HG03432 (cell line): ENCODE measurements around the gene OTOS.

ENCODE experiments used
- ATAC-seq: cut with Tn5 transposase; IDR thresholded peaks from one replicate; pipeline ENCODE4 v1.9.1; 2021; ENCODE audit warnings: mild to moderate bottlenecking, moderate library complexity; ENCODE audit not compliant: unreplicated experiment

OTOS gene

GRCh38 chr2:240168041-240168440, 27.6 kb upstream of the OTOS start:
- ATAC-seq = no peak

DNA sequence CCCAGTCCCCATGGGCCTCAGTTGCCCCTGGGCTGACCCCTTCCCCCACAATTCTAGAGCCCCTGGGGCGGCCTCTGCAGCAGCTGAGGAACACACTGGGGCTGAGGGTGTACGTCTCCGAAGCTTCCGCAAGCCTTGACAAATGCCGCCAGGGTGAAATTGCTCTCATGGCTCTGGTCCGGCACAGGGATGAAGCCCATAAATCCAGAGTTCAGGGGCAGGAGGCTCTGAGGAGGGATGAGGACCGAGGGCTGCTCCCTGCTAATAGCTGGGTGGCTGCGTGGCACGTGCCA, 27.1 kb upstream of the OTOS start:
- no peak for ATAC-seq

DNA sequence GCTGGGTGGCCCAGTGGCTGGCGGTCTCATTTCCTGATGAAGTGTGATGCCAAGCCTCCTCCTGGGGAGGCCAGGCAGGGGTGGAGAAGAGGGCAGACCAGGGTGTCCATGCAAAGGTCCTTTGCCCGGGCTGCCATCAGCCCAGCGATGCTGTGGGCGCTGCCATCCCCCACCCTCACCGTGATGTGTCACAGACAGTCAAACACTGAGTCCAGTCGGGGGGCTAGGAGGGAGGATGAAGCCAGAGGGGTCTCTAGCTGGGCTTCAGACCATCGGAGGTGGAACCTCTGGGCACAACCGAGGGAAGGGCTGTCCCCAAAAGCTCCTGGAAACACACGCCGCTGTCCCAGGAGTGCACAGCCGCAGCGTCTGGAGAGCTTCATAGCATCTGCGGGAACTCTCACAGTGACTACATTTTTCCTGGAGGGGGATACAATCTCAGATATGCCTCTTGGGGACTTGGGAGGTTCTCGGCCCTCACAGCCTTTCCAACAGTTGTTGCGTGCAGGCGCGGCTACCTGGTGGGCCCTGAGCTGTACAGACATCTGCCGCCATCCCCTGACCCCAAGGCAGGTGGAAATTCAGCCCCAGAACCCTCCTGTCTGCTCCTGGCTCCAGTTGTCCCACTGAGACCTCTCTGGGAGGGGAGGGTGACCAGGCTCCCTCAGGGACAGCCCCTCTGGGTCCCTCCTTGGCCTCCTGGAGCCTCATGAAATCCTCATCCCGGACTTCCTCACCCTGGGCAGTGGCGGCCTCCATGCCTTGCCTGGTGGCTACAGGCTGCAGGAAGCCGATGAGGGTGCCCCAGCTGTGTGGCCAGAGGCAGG, 26.5 kb upstream of the OTOS start:
- ATAC-seq = no peak

GRCh38 chr2:240166191-240166590, 25.7 kb upstream of the OTOS start:
- no peak for ATAC-seq

- no peak for ATAC-seq
These were observed 25.2 kb upstream of the OTOS start for GRCh38 chr2:240165661-240166060.

DNA sequence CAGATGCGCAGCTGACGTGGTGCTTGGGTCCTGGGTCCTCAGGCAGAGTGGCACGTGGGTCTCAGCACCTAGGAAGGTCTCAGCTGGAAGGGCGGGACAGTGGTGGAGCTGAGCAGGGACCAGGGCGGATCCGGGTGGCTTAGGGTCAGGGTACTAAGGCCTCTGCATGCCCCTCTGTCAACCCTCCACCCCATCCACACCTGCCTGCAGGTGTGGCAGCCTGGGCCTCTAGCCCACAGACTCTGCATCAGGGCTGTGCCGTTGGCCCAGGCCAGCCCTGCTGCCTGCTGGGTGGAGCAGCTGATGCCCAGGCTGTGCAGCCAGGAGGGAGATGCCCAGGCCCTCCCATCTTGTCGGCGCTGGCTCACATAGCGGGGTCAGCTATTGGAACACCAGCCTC, 24.6 kb upstream of the OTOS start:
- no peak for ATAC-seq

DNA sequence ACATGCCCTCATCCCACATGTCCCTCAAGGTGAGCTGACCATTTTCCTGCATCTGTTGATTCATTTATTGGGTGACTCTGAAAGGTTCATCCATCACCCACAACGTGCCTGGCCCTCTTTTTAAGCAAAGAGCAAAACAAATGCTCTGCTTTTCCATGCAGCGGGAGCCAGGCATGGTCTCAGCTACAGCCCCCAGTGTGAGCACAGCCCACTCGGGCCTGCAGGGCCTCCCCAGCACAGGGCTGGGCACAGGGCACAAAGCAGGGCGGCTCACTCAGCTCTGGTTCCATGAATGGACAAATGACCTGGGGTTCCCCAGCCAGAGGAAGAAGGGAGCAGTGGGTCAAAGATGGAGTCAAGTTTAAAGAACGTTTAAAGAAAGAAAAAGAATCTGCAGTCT, 24.1 kb upstream of the OTOS start:
- ATAC-seq = no peak

DNA sequence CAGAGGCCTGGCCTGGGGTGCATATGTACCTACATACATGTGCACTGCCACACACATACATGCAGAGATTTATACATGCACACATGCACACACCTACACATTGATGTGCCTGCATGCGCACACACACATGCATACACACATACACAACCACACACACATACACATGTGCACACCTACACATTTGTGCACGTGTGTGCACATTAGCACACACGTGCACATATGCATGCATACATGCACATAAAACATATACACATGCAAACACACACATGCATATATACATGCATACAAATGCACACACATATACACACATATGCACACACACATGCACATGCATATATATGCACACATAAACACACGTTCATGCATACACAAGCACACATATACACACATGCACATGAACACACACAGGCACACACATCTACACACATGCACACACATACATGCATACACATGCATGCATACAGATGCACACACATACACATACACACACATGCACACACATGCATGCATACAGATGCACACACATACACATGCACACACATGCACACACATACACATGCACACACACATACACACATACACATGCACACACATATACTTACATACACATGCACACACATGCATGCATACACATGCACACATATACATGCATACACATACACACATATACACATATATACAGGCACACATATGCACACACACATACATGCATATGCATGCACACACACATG, 23.6 kb upstream of the OTOS start:
- ATAC-seq = no peak

DNA sequence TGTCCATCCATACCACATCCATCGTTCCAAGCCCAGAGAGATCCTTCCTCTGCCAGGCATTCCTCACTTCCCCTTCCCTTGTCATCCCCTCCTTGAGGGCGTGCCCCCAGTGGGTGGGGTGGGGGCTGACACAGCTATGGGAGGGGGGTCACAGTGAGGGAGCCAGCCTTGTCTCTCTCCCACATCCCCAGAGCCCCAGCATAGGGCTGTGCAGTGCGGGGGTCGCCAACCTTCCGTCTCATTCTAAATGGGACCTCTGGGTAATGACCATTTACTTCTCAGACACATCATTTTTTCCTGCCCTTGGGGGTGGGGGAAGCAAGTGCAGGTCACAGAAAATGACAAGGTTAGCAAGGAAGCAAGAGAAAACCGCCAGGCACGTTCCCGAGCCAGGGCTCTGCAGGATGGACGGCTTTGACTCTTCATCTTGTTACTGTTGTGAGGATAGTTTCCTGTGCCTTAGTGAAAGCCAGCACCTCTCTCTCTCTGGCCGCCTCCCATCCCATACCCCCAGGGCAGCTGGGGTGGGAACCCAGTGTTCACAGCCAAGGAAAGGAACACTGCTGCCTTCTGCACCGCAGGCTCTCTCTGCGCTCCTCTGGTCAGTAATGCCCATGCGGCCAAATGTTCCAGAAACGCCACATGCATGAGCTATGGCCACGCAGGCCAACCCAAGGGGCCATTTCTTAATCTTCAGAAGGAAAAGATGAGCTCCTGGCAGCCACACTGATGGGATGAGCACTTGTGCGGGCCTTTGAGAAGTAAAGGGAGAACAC, 22.7 kb upstream of the OTOS start:
- no peak for ATAC-seq

DNA sequence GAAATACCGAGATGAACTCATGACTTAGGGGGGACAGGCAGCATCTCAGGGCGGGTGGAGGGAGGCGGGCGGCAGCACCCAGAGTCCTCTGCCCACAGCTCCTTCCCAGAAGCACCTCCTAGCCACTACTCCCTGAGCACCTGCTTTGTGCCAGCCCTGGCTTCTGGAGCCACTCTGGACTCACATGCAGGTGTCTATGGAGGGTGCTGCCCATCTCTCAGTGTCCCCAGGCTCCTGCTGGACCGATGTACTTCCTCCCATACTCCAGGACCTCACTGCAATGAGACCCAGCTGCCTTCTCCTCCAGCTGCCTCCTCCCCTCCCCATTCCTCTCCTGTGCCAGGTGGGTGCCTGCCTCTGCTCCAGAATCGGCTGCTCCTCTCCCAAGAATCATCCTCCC, 22.1 kb upstream of the OTOS start:
- ATAC-seq = no peak

GRCh38 chr2:240162032-240162431, 21.6 kb upstream of the OTOS start:
- ATAC-seq = no peak

GRCh38 chr2:240161087-240161750, 20.8 kb upstream of the OTOS start:
- ATAC-seq = no peak

DNA sequence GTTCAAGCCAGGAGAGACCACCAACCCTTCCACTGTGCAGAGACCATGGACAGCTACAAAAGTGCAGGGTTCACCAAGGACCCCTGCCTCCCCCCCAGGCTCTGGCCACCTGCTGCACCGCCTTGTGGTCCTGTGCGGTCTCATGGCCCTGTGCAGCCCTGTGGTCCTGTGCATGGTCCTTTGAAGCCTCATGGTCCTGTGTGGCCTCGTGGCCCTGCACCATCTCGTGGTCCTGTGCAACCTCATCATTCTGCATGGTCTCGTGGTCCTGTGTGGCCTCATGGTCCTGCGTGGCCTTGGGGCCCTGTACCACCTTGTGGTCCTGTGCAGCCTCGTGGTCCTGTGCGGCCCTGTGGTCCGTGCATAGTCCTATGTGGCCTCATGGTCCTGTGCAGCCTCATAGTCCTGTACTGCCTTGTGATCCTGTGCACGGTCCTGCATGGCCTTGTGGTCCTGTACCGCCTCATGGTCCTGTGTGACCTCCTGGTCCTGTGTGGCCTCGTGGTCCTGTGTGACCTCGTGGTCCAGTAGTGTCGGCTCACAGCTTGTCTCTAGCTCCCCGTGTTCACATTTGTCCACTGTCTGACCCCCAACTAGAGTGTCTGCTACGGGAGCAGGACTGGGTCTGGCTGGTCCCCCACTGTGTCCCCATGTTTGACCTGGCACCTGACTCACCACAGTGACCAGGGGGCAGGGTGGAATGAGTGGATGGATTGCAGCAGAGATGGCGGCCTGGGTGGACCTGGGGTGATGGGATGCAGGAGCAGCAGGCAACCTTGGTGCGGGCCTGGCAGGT, 20.0 kb upstream of the OTOS start:
- ATAC-seq = no peak

- no peak for ATAC-seq
These were observed 18.9 kb upstream of the OTOS start for GRCh38 chr2:240159251-240159839.

DNA sequence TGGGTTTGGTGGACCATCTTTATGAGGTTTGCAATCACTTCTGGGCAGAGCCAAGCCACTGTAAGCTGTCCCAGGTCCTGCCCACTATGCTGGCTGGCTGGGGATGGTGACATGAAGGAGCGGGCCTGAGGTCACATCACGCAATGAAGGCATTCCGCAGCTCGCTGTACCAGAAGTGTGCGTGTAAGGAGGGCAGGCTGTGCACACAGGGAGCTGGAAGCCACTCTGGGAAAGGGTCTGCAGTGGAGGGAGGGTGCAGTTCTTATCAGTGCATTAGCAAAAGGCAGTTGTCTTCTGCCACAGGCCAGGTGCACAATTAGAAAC, 16.7 kb upstream of the OTOS start:
- no peak for ATAC-seq

GRCh38 chr2:240156435-240157146, 16.1 kb upstream of the OTOS start:
- ATAC-seq = no peak

- no peak for ATAC-seq
These were observed 15.4 kb upstream of the OTOS start for GRCh38 chr2:240155745-240156390.

GRCh38 chr2:240155048-240155744, 14.7 kb upstream of the OTOS start:
- ATAC-seq = no peak

- no peak for ATAC-seq
These were observed 14.1 kb upstream of the OTOS start for GRCh38 chr2:240154606-240155005.
